ENCODE results near the gene CD200. TPM values are rescaled to one million over a fixed set of nuclear protein-coding genes. Genes with fewer than 3 reads are reported as not detected.

CD200 gene
- total RNA-seq, 1 donor: 3.3 TPM

- peak overlapping the region; percentile 49 for H3K4me3 ChIP-seq (ENCODE audit: low read depth, low read length)
- DNase-seq (ENCODE audit: low read depth): peak; percentile 44
- TF ChIP-seq CTCF (IDR thresholded peaks at IDR 0.05; ENCODE audit: insufficient read depth, low read length): no peak
Measured at GRCh38 chr3:112302881-112303763, 29.8 kb upstream of the CD200 start.

- no peak for TF ChIP-seq CTCF (IDR thresholded peaks at IDR 0.05; ENCODE audit: insufficient read depth, low read length)
- peak overlapping the region; percentile 49 for H3K4me3 ChIP-seq (ENCODE audit: low read depth, low read length)
- peak; percentile 45 for DNase-seq (ENCODE audit: low read depth)
Measured at GRCh38 chr3:112303764-112304325, 29.1 kb upstream of the CD200 start.

- peak; percentile 30 for DNase-seq (ENCODE audit: low read depth)
- TF ChIP-seq CTCF (IDR thresholded peaks at IDR 0.05; ENCODE audit: insufficient read depth, low read length): peak; percentile 56
- H3K4me3 ChIP-seq (ENCODE audit: low read depth, low read length): no peak overlapping the region
Measured at GRCh38 chr3:112304611-112305010, 28.3 kb upstream of the CD200 start.

- DNase-seq (ENCODE audit: low read depth): no peak
- no peak for TF ChIP-seq CTCF (IDR thresholded peaks at IDR 0.05; ENCODE audit: insufficient read depth, low read length)
- no peak overlapping the region for H3K4me3 ChIP-seq (ENCODE audit: low read depth, low read length)
Measured at GRCh38 chr3:112306825-112307224, 26.1 kb upstream of the CD200 start.

DNA sequence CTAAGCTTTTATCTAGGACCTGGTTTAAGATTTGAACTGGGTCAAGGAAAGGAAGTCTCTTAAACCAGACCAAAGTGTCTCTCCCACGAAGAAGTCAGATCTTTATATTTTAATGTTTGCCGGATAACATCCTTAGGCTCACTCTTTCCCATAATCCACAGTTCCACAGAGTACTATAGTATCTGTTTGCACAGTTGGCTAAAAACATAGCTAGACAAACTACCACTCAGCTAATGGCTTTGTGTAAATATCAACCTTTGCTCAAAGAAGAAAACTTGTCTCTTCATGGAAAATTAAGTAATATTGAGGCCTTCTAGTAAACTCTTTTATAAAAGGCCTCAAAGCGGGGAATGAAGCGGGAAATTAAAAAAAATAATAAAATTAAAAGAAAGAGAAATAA is 25.4 kb upstream of the CD200 start:
- no peak overlapping the region for H3K4me3 ChIP-seq (ENCODE audit: low read depth, low read length)
- no peak for TF ChIP-seq CTCF (IDR thresholded peaks at IDR 0.05; ENCODE audit: insufficient read depth, low read length)
- DNase-seq (ENCODE audit: low read depth): no peak

- no peak overlapping the region for H3K4me3 ChIP-seq (ENCODE audit: low read depth, low read length)
Measured at GRCh38 chr3:112308151-112308911, 24.6 kb upstream of the CD200 start.

More at GRCh38 chr3:112308151-112308911, 24.6 kb upstream of the CD200 start:
- DNase-seq (ENCODE audit: low read depth): peak; percentile 67
- no peak for TF ChIP-seq CTCF (IDR thresholded peaks at IDR 0.05; ENCODE audit: insufficient read depth, low read length)
